GM18867 (cell line): ENCODE measurements around the gene GPR87.

Source experiments
- ATAC-seq: cut with Tn5 transposase; IDR thresholded peaks from one replicate; pipeline ENCODE4 v1.9.1; 2021; ENCODE audit warnings: mild to moderate bottlenecking, moderate library complexity; ENCODE audit not compliant: unreplicated experiment

Gene GPR87

DNA sequence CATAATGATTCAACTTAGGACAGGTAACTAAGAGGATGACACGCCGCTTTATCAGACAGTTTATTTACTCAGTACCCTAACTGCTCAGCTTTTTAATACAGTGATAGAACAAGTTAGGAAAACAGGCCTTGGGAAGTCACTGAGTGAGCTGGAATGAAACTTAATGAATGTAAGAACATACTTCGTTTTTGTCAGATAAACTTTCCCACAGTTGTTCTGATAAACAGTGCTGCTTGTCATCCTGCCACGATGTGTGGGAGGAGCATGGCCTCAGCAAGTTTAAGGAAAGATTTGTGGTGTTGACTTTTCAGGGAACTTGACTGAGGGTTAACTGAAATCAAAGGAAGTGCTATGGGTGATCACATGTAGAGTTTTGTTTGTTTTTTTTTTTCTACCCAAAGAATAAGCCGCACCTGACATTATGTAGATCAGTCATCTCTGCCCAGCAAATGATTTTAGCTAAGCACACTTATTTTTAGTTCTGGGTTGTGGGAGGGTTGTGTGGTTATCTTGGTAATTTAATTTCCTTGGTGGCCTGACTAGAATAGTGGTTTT lies 32.6 kb downstream of the GPR87 start:
- no peak for ATAC-seq

DNA sequence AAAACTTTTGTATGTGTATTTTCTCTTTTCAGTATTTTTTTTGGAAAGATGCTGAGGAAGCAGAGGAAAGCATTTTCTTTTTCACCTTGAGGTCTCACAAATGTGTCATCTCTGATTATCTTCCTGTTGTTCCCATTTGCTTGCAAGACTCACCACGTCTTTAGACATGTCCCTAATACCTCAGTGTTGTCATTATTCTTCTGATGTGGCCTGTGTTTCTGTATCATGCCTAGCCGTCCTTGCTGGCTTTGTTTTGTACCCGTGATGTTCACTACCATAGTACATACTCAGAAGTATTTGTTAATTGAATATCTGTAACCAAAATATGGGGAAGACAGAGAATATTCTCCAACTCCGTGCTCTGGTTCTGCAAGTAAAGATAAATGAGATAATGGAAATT lies 33.2 kb downstream of the GPR87 start:
- ATAC-seq: no peak

DNA sequence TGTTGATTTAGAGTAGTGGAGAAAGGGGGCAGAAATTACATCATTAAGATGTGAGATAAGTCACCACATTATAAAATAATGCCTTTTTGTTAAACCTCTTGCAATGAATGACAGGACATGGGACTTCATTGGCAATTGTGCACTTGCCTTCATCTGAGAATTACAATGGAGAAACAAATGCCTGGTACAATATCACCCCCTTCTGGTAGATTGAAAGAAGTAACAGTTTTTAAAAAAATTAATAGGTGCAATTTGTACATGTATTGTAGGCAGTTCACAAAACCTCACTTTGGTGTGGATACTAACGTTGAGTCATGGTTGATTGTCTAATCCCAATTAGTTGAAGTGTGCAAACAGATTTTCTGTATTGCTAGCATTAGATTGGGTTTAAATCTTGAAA lies 33.7 kb downstream of the GPR87 start:
- ATAC-seq: peak; percentile 63

DNA sequence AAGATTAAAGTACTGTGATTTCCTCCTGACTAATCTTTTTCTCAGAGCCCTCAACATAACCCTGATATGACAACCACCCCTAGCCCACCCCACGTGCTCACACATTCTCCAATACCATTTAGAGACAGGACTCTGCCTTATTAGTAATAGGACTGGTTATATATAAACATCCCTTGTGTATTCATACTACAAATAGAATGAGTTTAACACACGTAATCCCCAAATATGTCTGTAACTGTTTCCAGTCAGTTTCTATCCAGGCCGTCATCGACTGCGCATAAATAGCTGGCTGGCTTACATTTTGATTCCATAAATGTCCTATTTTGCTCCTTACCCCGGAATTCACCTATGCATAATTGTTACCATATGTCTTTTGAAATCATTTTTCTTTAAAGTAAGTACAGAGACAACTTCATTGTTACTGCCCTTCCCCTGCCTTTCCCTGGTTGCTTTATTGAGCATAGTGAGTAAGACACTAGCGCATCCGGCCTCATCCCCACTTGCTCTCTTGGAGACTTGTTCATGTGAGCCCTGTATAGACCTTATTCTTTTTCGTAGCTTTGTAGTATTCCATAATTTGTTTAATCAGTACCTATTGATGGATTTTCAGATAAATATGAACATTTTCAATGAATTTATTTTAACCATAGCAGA lies 34.8 kb downstream of the GPR87 start:
- no peak for ATAC-seq

DNA sequence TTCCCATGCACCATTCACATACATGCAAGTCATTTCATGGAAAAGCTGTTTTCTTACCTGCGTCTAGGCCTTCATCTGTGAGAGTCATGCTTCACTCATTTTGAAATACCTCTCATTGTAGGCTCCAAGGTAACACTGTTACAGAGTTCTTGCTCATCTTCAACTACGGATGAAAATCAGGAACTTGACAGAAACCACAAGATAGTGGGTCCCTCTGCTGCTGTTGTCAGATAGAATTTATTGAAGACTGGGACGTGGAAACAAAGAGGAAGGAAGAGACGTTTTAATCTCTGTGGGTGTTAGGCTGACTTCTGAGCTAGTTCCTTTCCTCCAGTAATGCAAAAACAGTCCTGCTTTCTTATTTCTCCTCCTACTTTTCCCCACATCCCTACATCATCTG lies 38.4 kb downstream of the GPR87 start, which contains the start of gene P2RY14:
Gene P2RY14, minus strand, starts transcription at position 313 of the 400 bp plus-strand sequence. CDS start 64,226 bp downstream, outside the sequence.
- no peak for ATAC-seq

DNA sequence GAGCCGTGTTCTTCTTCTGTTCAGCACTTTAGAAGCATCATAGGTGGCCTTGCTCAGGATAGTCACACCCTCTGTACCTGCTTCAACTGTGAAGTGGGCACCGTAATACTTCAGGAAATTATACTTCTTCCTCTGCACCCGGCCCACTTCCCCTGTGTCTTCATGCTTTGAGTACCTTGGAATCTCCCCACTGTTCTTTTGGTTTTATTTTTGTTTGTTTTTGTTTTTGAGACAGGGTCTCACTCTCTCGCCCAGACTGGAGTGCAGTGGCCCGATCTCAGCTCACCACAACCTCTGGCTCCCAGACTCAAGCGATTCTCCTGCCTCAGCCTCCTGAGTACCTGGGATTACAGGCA lies 40.0 kb downstream of the GPR87 start:
- peak; percentile 67 for ATAC-seq

DNA sequence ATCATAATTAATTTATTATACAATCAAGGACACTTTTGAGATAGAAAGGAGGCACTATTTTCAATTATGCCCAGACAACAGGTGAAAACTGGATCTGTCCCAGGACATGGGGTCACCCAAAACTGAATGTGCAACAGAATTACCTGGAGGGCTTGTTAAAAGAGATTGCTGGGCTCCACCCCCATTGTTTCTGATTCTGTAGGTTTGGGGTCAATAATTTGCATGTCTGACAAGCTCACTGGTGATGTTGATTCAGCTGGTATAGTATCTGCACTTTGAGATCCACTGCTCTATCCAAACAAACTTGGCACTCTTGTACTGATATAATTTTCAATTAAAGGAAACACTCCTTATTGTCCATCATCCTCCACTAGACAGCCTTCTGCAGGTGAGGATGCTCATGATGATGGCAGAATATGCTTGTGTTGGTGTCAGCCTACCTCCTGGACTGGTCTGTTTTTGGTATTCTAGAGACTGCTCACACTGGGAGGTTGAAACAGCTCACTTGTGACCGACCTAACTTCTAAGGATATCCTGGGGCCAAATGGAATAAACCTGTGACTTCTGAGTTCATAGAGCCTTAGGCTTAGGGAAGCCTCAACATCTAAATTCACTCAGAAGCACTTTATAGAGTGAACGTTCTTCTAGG lies 40.5 kb downstream of the GPR87 start:
- peak; percentile 25 for ATAC-seq

DNA sequence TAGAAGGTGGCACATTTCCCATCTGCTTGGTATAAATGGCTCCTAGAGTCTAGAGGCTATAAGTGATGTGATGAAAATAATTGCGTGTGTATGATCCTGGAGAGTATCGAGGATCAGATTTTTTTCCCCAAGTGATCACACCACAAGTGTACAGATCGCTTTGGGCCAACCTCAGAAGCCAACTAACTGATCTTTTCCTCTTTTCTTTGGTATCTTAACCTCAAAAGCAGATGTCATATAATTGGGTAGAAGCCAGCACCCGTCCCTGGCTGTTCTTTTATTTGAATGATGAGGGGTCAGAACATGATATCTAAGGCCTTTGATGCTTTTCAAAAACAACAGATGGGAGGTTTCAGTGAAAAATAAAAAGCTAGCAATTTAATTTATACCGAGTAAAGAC lies 41.5 kb downstream of the GPR87 start:
- no peak for ATAC-seq

DNA sequence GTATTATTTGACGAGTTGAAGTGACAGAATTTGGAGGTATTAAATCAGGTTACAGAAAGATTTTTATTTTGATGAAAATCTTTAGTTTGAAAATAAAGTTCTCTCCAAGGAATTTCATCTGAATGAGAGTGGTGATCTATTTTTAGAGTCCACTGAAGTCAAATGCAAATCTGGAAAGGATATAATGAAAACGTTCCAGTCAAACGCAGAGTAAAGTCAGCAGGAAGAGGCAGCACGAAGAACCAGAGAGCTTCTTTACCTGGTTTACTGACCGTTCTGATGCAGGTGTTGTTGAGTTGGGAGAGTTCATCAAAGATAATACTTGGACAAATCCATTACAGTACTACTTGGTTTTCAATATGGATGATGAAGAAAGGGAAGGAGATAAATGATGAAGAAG lies 47.0 kb downstream of the GPR87 start:
- ATAC-seq: no peak

DNA sequence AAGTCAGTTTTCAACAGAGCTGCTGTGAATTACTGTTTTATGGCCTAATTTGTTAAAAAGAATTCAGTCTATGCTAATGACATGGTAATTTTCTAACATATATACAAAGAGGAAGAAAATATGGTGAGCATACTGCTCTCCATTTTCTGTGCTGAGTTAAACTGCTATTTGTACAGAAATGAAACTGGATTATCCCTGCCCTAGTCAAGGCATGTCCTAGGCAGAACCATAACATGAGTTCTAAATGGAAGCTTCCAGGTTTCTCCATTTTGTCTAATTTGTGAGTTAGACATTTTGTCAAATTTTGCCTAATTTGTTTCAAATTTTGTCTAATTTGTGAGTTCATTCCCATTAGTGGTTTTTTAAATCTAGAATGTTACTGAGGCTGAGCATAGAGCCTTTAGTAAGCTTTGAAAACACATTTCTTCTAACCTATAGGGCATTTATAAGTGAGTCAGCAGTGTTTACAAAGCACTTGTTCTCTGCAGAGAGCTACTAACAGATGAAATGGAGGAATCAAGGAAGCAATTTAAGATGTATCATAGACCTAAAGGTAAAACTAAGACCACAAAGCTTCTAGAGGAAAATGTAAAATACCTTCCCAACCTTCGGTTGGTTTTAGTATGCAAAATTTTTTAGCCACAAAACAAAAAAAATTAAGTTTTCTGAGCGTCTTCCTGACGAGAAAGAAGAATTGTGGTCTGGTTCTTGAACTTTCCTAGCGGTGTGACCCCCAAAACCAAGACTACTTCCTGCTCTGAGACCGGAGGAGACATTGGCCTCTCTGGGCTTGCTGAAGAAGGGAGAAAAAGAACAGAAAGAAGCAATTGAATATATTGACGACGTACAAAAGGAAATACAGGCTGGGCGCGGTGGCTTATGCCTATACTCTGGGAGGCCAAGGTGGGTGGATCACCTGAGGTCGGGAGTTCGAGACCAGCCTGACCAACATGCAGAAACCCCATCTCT lies 48.1 kb downstream of the GPR87 start:
- ATAC-seq: peak; percentile 30

DNA sequence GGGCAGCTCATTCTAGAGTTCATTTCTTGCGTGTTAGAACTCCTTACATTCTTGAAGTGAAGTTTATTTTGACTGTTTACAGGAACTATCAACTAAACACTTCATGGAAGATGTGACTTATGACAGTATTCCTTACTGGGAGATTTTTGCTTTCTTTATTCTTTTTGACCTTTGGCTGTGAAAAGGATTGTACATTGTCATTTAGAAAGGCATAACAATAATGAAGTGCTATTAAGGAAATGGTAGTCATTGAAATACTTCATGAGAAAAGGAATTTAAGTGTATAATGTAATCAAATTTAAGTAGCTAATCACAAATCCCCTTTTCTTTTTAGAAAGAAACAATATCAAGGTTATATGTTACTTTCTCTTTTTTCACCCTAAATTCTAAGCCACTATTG lies 49.6 kb downstream of the GPR87 start:
- no peak for ATAC-seq

DNA sequence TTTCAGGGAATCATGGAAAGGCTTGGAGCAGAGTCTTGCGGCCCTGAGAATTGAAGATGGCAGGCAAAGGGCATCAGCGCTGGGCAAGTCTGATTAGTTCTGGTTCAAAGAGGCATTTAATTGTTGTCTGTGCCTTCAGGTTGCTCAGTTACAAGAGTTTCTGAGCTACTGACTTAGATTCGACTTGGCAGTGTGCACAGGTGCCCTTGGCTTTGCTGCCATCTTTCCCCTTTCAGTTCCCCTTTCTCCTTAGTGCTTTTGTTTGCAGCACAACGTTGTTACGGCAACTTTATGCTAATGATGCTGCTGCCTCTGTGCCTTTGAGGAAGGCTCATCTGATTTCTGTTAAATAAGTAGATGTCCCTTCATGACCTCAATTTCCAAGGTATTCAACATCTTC lies 50.8 kb downstream of the GPR87 start:
- peak; percentile 99 for ATAC-seq

DNA sequence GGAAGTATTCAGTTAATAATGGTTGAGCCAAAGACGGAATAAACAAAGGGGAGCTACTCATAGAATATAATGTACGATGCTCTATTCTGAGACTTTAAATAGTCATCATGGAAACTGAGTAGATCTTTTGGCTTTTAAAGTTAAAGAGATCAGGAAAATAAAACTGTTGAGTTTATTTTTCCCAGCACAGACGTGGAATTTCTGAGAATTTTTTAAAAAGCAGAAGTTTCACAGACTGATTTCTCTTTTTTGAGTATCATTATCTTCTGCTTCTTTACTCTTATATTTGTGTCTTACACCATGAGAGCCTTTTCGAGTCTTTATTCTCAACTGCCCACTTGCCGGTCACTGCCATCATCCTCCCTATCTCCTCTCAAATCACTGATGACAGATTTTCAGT lies 51.5 kb downstream of the GPR87 start:
- no peak for ATAC-seq

DNA sequence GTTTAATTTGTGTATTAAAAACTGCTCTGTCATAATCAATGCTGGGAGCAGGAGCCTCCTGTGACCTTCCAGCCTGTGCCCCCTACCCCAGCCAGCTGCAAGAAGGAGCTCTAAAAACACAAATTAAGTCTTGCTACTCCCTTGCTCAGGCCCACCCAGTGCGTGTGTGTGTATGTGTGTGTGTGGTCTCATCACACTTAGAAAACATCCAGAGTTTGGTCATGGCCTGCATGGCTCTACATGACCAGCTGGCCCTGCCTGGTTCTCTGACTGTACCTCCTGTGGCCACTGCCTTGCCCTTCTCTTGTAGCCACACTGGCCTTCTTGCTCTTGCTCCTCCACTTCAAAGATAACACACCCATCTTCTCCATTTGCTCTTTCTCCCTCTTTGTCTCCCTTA lies 52.0 kb downstream of the GPR87 start:
- ATAC-seq: no peak

DNA sequence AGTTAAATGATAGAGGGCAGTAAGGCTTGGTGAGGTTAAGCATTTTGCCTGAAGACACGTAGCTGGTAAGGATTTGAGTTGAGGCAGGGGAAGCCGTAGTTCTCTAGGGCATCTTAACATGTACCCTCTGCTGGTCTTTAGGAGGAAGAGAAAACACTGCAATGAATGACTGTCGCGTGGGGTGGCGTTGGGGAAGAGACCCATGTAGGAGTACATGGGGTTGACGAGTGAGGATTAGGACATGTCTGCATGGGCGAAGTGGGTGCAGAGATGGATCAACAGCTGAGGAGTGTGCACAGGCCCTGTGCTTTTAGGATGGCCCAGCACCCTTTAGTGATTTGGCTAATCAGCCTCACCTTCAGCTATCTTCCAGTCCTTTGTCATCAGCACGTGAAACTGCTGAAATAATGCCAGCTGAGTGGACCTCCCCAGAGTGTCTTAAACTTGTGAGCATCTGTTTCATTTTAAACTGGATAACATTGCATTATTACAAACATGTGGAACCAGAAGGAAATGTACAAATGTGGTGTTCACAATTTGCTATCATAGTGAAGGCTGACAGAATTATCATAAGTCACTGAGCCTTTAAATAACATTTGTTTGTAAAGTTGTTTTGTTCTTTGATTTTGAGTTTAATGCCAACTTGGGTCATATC lies 53.6 kb downstream of the GPR87 start:
- no peak for ATAC-seq

DNA sequence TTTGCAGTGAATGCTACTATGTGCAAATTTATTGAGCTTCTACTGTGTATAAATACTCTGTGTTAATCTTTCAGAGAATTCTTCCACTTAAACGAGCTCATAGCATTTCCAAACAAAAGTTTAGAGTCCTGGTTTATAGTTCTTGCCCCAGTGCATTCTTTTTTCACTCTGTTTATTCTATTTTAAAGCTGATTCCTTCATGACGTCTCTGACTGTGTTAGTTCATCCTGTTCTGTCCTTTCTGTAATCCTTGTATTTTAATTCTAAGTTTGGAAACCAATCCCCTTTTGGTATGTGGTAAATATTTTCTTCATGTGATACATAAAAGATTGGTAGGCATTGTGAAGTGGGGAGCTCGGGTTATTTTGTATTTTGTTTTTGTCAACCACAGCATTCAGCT lies 57.0 kb downstream of the GPR87 start:
- ATAC-seq: no peak

DNA sequence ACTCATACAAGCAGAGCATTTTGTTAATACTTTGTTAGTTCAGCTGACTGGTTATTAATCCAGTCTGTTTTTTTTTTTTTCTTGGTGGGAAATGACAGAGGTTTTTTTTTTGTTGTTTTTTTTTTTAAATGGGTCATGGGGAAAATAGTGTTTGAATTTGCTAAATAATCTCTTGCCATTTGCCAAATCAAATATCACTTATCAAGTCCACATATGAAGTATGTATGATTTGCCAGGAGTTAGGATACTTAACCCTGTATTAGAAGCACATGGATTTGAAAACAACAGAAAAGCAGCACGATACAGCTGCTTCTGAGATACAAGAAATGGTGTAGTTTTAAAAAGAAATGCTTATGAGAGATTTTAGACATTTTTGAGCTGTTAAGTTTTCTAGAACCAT lies 59.9 kb downstream of the GPR87 start:
- no peak for ATAC-seq

DNA sequence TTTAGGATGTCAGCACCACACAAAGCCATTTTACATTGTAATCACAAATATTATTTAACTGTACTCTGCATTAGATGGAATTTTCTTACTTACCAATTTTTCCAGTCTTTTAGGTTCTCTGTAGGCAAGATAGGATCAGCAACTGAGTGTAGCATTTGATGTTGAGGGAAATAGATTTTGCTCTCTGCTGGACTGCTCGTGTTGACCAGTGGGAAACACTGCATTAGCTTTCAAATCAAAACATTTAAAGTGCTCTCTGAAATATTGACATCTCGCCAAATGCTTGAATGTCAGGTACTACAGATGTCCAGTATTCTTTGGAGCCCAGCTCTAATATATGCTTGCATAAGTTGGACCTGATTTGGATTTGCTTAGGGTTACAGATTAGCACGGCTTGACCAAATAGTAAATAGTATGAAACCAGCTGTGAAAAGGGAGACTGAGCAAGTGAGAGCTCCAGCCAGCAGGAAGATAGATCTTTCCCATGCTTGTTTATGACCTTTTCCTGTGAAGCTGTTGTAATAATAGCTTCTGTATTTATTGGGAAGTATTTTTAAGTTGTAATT lies 67.8 kb downstream of the GPR87 start:
- no peak for ATAC-seq
